SK-N-SH treated with all-trans-retinoic acid at 6 μM for 48 hours (cell line): Measurements from ENCODE around the gene NTN3.

Source experiments
- ATAC-seq: fragments of 200-7000 bp; cut with Tn5 transposase; 3 replicates; pipeline ENCODE4 v1.9.1; 2020; ENCODE audit warnings: mild to moderate bottlenecking, moderate library complexity
- ARNTL ChIP-seq: fragments of 450-650 bp; formaldehyde crosslinking; IDR thresholded peaks from 2 replicates; pipeline ENCODE4 v1.5.0; 2020; ENCODE audit warnings: low read depth, mild to moderate bottlenecking, moderate library complexity, borderline replicate concordance
- CSDC2 ChIP-seq: fragments of 250-450 bp; sonication (Bioruptor Pico); IDR thresholded peaks from 2 replicates; pipeline ENCODE4 v1.5.0; 2020; ENCODE audit warnings: mild to moderate bottlenecking, moderate library complexity
- GLIS3 ChIP-seq: fragments of 250-450 bp; sonication (Bioruptor Pico); IDR thresholded peaks from 2 replicates; pipeline ENCODE4 v1.5.0; 2020; ENCODE audit warnings: mild to moderate bottlenecking, moderate library complexity
- PPARA ChIP-seq: fragments of 250-450 bp; sonication (Bioruptor Pico); IDR thresholded peaks from 2 replicates; pipeline ENCODE4 v1.5.0; 2020; ENCODE audit warnings: mild to moderate bottlenecking, borderline replicate concordance
- ZC3H10 ChIP-seq: fragments of 250-450 bp; sonication (Bioruptor Pico); IDR thresholded peaks from 2 replicates; pipeline ENCODE4 v1.5.1; 2021; ENCODE audit warnings: mild to moderate bottlenecking, moderate library complexity

The NTN3 gene

GRCh38 chr16:2520097-2520783, 49.1 kb downstream of the NTN3 start, which contains the start of gene AMDHD2:
AMDHD2 (plus strand) TSS chr16:2520371; CDS start chr16:2520459, 88 bp downstream.
- TF ChIP-seq ARNTL (CRISPR knock-in tag) (peak; percentile 89), GLIS3 (CRISPR knock-in tag) (no peak; the same call in 1 of the 2 replicates)
- ATAC-seq = peak; percentile 83

GRCh38 chr16:2520784-2521531, 49.9 kb downstream of the NTN3 start:
- ATAC-seq = peak; percentile 31
- TF ChIP-seq PPARA (no peak), ZC3H10 (CRISPR knock-in tag) (no peak), CSDC2 (no peak)
- TF ChIP-seq, all 23 proteins: peak for 0
